Measurements from ENCODE around the gene TTN.
"Not testable (repeated sequence)": the region's sequence is repeated elsewhere in the genome, so short reads cannot be mapped to it uniquely, and the experiment has no call there.

TTN gene

DNA sequence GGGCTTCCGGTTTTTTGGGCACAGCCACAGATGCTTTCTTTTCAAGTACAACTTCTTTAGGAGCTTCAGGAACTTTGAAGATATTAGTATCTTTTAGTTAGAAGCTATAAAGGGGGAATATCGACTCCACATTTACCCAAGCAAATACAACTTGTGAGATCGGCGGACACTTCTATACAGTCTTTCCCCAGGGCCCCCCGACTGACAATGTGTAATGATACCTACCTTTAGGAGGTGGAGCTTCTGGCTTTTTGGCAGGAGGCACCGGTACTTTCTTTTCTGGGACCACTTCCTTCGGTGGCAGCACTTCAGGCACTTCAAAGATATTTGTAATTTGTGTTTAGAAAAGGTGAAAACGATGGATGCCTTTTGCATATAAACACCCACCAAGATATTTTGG, 148.7 kb downstream of the TTN start:
- not testable (repeated sequence) for DNase-seq (ENCODE audit: low spot score)

DNA sequence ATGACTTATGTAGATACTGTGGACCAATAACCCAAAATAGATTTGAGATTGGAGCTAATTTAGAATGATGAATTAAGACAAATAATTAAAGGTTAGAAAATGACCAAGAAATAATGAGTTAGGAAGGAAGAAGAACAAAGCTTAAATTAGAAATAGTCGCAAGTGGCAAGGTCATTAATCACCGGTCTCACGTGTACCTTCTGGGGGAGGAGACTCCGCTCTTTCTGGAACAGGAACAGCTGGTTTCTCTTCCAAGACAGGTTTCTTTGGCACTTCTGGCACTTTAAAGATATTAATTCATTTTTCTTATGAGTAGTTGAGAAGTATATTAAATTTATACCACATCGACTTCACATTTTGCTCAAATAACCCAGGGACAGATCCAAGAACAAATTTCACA, 156.7 kb downstream of the TTN start:
- no peak for DNase-seq (ENCODE audit: low spot score)

DNA sequence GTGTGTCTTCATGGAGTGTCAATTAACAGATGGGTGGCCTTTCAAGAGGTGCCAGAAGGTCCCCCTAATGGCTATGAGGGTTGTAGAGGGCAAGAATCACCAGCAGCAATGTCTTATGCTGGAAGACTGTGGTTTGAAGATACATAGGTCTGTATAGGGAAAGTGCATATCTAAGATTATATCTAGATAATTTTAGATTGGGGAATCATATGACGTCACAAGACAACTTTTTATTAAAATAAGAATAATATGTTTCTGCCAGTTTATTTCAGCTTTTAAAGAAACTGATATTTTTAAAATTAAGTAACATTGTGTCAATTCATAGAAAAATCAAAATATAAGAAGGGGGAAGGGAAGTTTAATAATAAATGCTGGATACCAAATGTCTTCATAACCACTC, 162.3 kb downstream of the TTN start:
- DNase-seq (ENCODE audit: low spot score), result no peak

DNA sequence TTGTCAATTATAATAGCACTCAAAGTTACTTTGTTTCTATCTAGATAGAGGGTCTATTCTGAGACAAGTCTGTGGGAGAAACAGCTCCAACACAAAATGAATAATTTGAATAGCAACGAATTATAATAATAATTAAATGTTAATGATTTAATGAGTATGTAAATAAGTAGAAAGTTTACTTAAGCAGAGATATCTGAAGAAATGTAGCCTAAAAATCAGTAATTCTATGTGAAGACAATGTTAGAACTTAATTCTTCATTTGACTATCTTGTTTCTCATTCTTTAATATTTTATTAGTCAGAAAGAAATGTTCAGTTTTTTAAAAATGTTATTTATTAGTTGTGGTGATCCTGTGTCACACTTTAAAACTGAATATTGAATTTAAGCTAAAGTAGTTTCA, 165.7 kb downstream of the TTN start:
- no peak for DNase-seq (ENCODE audit: low spot score)

DNA sequence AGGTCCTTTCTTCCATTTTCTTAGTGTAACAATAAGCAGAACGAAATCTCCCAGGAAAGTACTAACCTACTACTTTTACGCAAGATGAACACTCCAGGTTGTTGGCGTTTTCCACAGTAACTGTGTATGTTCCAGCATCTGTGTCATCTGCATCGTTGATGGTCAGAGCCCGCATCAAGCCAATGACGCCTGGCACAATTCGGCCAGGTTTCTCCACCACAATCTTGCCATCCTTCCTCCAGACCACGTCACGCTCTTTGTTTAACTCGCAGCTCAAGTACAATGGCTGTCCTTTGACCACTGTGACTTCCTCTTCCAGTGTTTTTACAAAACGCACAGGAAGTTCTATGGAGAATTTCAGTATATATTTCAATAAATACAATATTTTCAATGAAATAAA, 171.3 kb downstream of the TTN start:
- DNase-seq (ENCODE audit: low spot score), result no peak

DNA sequence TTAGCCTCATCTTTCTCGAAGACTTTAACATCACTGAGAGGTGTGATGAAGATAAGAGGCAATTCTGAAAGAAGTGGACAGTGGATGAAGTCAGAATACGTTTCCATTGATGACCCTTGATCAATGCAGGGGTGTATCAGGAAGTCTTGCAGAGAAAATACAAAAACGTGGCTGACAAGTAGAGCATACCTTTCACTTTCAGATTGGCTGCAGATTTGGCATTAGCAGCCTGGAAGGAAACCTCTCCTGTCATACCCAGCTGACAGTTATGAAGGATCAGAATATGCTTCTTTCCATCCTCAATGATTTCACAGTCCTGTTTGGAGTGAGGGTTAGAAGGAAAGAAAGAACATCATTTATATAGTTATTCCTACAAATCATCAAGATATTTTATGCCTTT, 174.5 kb downstream of the TTN start:
- no peak for DNase-seq (ENCODE audit: low spot score)

DNA sequence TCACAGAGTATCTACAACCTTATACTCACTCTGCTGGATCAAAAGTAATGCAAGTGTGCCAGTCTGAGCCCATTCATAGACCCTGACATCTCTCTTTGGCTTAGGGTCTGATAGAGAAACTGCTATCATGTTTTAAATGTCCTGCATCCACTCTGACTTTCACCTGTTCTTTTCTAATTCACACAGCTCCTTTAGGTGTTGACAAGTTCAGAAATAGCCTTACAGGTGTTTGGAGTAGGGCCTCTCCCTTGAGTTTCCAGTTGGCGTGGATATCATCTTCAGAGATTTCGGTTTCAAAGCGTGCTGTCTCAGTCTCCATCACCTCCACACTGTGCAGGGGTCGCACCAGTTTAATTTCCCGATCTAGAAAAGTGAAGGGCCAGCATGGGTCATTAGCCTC, 176.6 kb downstream of the TTN start:
- DNase-seq (ENCODE audit: low spot score), result no peak

DNA sequence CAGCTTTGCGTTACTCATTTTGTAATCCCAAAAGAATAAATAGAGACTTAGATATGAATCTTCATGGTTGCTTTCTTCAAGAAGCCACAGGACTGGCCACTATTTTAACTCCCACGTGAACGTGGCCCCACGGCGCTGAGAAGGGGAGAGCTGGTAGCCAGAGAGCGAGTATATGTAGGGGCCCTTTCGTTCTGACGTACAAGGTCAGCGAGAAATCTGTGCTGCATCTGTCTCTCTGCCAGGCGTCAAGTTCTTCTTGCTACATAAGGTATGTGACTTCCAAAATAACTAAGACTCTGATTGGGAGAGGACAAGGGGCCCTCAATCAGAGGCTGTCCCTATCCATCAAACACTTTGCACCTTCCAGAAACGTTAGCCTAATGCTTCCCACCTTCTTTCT, 177.8 kb downstream of the TTN start:
- no peak for DNase-seq (ENCODE audit: low spot score)

DNA sequence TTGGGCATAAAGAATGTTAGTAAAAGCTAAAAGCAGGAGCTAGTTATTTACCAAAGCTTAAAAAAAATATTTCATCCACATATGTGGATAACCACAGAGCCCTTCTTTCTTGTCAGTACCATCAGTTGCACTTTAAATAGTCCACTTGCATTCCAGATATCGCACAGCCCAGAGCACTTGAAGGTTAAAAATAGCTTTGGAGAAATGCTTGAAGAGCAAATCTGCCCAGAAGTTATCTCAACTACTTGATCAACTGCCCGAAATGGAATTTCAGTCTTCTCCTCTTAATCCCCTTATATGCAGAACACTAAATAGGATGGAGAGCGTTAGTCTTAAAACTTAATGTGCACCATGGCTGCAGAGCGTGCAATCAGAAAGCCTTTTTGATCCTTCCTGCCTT, 178.6 kb downstream of the TTN start:
- DNase-seq (ENCODE audit: low spot score), result no peak

DNA sequence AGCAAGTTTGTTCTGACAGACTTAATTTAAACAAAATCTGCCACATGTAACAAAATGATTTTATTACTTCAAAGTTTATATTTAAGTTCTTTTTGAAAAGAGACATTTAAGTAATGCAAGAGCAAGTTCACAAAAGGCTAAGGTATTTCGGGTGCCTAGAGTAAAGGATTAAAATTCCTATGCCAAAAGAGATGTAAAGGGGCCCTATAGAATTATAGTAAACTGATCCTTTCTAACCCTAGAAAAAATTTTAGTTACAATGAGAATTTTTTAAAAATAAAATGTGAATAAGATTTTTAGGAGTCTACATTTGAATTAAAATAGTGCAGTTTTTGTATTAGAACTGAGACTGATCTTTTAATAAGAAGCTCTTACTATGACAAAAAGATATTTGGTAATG, 179.8 kb downstream of the TTN start:
- DNase-seq (ENCODE audit: low spot score), result no peak

DNA sequence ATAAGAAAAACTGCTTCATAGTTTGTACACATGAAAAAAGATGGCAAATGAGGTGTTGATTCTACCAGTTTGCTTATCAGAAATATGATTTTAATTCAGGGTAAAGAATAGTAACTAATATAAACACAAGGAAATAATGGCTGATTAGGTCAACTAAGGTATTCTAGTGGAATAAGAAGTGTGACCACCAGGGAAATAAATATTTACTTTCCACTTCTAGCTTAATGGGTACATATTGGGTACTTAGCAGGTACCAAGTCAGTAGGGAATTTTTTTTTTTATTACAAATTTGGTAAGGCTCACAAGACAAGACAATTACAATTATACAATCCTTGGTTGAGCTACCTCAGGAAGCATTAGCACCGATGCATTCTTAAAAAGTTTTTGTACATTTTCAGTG, 191.3 kb downstream of the TTN start:
- no peak for DNase-seq (ENCODE audit: low spot score)

DNA sequence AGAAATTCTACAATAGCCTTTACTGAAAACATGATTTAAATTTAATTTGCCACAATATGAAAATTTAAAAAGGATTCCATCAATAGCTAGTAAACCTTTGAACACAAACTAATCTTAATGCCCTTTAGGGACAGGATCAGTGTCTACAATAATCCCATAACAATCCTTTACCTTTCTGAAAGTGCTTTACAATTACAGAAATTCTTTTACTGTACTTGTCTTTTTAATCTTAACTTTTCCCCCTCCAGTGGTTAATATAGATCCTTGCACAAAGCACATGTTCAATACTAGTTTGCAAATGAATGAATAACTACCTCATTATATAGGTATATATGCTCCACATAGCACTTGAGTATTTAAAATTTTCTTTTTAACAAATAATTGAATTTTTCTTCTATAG, 204.3 kb downstream of the TTN start:
- DNase-seq (ENCODE audit: low spot score), result no peak

DNA sequence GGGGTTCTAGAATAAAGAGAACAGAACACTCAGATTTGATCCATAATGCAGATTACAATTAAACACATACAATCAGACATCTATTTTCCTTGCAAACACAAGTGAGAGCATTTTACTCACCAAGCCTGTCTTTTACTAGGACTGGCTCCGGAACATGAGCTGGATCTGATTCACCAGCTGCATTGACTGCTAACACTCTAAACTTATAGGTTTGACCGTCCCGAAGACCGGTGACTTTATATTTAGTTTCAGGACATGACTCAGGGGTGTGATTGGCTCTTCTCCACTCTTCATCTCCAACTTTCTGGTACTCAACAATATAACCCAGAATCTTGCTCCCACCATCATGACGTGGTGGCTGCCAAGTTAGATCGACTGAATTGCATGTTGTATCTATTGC, 214.6 kb downstream of the TTN start:
- no peak for DNase-seq (ENCODE audit: low spot score)

DNA sequence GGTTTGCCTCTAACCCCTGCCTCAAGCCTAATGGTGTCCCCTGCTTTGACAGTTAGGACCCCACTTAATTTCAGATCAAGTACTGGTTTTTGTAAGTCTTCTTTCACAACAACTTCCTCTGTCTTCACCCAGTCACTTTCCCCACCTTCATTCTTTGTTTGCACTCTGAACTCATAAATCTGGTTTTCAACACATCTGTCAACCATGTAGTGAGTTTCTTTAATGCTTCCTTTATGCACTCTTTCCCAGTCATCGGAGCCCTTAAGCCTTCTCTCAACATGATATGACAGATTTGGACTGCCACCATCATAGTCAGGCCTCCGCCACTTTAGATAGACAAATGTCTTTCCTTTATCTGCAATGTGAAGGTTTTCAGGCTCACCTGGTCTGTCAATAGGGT, 217.9 kb downstream of the TTN start:
- no peak for DNase-seq (ENCODE audit: low spot score)

DNA sequence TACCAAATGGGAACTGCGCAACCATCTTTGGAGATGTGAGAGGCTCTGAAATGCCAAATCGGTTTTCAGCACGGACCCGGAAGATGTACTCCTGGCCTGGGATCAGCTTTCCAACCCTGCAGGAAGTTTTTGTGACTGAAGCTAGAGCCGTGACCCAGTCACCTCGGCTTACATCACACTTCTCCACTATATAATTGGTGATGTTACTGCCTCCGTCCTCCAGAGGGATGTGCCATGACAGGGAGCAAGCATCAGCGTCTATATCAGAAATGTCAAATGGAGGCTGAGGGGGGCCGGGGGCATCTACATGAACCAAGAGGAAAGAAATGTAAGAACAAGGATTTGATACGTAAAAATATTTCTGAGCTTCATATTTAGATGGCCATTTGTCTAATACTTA, 222.6 kb downstream of the TTN start:
- no peak for DNase-seq (ENCODE audit: low spot score)

DNA sequence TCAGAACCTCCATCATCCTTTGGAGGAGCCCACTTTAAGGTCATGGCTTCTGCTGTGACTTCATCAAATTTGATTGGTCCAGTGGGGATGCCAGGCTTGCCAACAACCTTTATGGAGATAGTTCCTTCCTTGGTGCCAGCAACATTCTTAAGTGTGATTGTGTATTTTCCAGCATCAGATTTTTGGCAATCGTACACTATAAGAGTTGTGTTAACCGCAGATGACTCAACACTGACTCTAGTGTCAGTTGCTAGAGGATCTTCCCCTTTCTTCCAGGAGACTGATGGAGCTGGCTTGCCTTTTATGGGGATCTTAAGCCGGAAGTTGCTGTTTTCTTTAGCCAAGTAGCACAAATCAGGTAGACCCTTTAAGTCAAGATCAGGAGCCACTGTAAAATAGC, 228.2 kb downstream of the TTN start:
- no peak for DNase-seq (ENCODE audit: low spot score)

DNA sequence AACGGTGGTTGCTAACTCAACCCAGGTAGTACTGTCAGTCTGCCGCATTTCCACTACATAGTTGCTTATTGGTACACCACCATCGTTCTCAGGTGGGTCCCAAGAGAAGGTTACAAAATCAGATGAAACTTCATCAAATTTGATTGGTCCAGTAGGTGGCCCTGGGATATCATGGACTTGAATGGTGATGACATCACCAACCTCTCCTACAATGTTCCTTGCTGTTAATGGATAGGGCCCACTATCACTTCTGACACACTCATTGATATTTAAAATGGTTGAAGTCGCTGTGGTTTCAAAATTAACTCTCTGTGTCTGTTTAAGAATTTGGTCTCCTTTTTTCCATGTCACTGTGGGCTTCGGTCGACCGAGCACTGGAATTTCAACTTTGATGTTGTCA, 232.4 kb downstream of the TTN start:
- peak; percentile 39 for DNase-seq (ENCODE audit: low spot score)

DNA sequence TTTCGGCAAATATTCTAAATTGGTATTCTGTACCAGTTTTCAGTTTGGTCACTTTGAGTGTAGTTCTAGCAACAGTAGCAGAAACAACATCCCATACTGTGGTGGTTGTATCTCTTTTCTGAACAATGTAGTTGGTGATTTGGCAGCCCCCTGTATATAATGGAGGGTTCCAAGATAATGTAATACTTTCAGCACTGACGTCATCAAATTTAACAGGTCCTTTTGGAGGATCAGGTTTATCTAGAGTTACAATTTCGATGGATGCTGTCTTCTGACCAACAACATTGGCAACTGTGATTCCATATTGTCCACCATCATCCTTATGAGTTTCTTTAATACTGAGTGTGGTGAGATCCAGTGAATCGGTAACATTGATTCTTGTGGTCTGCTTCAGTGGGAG, 239.0 kb downstream of the TTN start:
- DNase-seq (ENCODE audit: low spot score), result no peak

DNA sequence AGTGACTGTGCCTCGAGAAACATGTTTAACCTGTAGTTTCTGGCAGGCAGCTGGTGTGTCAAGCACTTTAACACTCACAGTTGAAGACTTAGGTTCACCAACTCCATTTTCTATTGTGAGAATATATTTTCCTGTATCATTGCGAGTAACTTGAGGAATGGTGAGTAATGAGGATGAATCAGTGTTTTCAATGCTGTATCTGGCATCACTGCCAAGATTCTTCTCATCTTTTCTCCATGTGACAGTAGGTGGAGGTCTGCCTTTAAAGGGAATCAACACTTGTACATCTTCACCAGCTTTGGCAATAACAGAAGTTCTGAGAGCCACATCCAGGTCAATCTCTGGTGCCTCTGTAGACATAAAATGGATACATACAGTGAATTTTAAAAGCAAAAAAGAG, 254.2 kb downstream of the TTN start:
- DNase-seq (ENCODE audit: low spot score), result peak; percentile 81

DNA sequence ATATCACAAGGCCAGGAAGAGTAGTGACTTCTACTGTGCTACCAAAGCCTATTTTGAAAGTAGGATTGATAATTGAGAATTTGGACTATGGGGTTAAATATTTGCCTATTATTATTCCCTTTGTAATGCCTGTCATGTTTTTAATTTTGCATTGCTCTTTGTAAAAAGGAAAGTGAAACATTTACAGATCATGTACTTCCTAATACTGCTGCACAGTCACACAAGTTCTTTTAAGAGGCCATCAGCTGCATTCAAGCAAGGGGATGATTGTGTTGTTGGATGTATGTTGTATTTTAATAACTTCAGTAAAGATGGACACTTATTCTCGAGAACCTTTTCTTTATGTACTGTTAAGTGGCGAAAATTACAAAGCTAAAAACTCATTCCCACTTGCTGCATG, 256.9 kb downstream of the TTN start:
- no peak for DNase-seq (ENCODE audit: low spot score)

DNA sequence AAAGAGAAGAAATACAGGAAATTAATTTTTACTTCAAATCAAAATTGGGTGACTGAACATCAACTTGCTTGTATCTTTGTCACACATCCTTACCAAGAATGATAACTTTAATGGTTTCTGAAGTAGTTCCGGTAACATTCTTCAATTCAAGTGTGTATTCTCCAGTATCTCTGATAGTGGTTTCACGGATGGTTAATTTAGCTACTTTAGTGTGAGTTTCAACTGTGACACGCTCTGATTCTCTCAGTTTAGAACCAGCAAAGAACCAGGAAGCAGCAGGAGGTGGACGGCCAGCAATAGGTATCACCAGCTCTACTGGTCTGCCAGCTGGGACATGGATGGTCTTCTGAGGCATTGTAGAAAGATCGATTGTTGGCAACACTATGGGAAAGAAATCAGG, 264.7 kb downstream of the TTN start:
- peak; percentile 57 for DNase-seq (ENCODE audit: low spot score)

DNA sequence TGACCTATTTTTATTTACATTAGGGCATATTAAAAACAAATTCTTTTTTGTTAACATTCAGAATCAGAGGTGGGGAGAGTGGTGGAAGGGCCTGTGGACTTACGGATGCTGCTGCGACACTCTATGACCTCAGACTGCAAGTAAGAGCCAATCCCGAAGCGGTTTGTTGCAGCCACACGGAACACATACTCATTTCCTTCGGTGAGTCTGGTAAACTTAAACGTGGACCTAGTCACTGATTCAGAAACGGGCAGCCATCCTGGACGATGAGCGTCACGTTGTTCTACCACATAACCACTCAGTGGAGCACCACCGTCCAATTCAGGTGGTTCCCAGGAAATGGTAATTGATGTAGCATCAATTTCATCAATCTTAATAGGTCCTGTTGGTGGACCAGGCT, 265.1 kb downstream of the TTN start:
- DNase-seq (ENCODE audit: low spot score), result no peak

DNA sequence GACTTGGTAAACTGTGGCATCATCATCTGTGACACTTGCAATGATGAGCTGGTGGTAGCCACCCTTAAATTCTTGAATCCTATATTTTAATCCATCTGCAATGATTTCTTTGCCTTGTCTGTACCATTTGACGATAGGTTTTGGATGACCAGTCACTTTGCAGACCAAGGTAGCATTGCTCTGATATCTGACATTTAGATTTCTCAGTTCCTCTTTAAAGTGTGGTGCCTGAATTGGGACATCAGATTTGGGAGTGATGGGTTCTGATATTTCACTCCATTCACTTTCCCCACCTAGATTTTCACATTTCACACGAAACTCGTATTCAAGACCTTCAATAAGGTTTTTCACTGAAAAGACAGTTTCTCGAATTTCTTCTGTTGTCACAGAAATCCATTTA, 271.2 kb downstream of the TTN start:
- DNase-seq (ENCODE audit: low spot score), result no peak

DNA sequence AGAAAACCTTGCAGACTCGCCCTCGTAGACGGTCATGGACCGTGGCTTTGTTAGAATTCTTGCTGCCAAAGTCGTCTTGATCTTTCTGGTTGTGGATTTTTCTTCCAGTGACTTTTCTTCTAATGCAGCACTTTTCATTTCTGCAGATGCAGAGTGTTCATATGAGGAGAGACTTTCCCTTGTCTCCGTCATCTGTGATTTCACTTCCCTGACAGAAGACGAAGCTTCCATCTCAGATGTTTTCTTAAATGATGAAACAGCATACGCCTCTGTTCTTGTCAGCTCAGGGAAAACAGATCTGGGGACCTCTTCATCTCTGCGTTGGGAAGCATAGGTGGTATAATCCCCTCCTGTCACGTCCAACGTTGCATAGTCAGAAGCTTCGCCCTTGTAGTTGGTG, 276.1 kb downstream of the TTN start:
- no peak for DNase-seq (ENCODE audit: low spot score)

DNA sequence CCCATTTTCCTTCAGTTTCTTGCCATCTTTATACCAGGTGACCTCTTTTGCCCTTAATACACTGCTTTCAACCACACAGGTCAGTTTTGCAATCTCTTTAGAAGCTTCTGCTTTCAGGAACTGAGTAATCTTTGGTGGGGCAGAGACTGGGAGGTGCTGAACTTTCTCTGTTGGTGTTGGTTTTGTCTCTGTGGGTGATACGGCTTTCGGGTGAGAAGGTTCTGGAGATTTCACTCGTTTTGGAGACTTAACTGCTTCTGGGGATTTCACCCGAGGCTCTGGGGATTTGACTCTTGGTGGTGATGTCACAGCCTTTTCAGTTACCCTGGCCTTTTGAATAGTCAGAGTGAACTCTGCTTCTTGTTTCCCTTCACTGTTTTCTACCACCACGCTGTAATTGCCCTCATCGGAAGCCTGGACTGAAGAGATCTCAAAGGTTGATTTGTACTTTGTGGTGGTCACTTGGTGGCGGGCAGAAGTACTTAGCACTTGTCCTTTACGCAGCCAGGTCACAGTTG, 276.5 kb downstream of the TTN start:
- DNase-seq (ENCODE audit: low spot score), result no peak
